Middle frontal gyrus (tissue), 1 donor: ENCODE measurements around the gene ZNF423.

ENCODE experiments used
- DNase-seq: peaks from one replicate; pipeline ENCODE4 v3.0.0-alpha.2; 2015; ENCODE audit warnings: low spot score; ENCODE audit errors: extremely low spot score

ZNF423 gene

GRCh38 chr16:49631187-49632041 is 224.5 kb downstream of the ZNF423 start:
- DNase-seq = no peak

GRCh38 chr16:49630783-49631182 is 225.1 kb downstream of the ZNF423 start:
- DNase-seq = no peak

- DNase-seq = no peak
Measured at GRCh38 chr16:49629851-49630250, 226.1 kb downstream of the ZNF423 start.

- DNase-seq = no peak
Measured at GRCh38 chr16:49628148-49628547, 227.8 kb downstream of the ZNF423 start.

GRCh38 chr16:49625311-49626065 is 230.4 kb downstream of the ZNF423 start:
- DNase-seq = no peak

GRCh38 chr16:49623501-49624266 is 232.2 kb downstream of the ZNF423 start:
- DNase-seq = no peak

GRCh38 chr16:49622421-49623402 is 233.2 kb downstream of the ZNF423 start:
- no peak for DNase-seq

GRCh38 chr16:49622084-49622390 is 233.9 kb downstream of the ZNF423 start:
- DNase-seq = no peak

- DNase-seq = no peak
Measured at GRCh38 chr16:49621241-49622083, 234.4 kb downstream of the ZNF423 start.

- no peak for DNase-seq
Measured at GRCh38 chr16:49620869-49621240, 235.1 kb downstream of the ZNF423 start.

- no peak for DNase-seq
Measured at GRCh38 chr16:49620158-49620868, 235.6 kb downstream of the ZNF423 start.

GRCh38 chr16:49619811-49620157 is 236.1 kb downstream of the ZNF423 start:
- DNase-seq = no peak

- no peak for DNase-seq
Measured at GRCh38 chr16:49618955-49619354, 237.0 kb downstream of the ZNF423 start.

GRCh38 chr16:49617710-49618330 is 238.1 kb downstream of the ZNF423 start:
- no peak for DNase-seq

- no peak for DNase-seq
Measured at GRCh38 chr16:49617016-49617629, 238.8 kb downstream of the ZNF423 start.

GRCh38 chr16:49615576-49615975 is 240.3 kb downstream of the ZNF423 start:
- DNase-seq = no peak

GRCh38 chr16:49610983-49611382 is 244.9 kb downstream of the ZNF423 start:
- no peak for DNase-seq

GRCh38 chr16:49608779-49609178 is 247.1 kb downstream of the ZNF423 start:
- DNase-seq = no peak
